NT2/D1 (cell line): Measurements from ENCODE around the gene ASPG.

Experiments used
- YY1 ChIP-seq: IDR thresholded peaks from 2 replicates; pipeline ENCODE4 v1.6.1; 2011; ENCODE audit not compliant: insufficient read length, insufficient read depth
- ZNF274 ChIP-seq: IDR thresholded peaks from 2 replicates; pipeline ENCODE4 v1.6.1; 2011; ENCODE audit warnings: mild to moderate bottlenecking, low read depth, low read length

DNA sequence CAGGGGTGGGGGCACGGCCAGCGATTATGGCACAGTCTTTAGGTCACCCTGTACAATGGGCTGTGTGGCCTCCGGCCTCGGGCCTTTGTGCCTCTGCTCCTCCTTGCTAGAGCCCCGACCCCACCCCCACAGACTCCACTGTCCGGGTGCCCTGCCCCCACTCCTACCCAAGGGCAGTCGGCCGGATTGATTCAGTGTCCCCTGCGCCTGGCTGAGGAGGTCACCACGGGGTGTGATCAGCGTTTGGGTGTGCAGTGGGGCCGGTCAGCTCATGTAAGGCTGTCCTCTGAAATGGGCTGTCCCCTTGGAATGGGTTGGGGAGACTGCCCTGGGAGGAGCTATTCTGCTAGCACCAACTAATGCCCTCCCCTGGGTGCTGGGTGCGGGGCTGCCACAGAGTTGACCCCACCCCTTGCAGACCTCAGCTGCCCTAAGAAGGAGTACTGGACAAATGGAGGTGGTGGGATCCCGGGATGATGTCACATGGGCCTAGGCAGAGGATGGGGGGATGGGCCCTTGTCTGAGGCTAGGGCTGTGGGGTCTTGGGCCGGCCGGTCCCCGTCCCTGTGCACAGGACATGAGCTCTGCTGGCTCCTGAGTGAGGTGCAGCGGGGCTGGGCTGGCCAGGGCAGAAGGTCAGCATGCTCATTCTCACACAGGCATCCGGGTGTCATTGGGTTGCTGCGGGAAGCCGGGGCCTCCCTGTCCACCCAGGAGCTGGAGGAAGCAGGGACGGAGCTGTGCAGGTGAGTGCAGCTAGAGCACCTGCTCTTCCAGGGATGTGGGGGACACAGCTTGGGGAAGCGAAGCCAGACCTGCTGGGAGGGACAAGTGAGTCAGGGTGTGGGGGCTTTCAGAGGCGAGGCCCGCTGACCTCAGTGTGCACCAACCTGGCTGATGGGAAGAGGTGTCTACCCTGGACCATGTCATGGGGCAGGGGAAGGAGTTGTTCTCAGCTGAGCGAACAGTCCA, 23.4 kb downstream of the ASPG start:
- TF ChIP-seq ZNF274: no peak
- no peak for TF ChIP-seq YY1
